HG02885 (cell line): Measurements from ENCODE around the gene EIF4B.

Experiments
- ATAC-seq: cut with Tn5 transposase; IDR thresholded peaks from one replicate; pipeline ENCODE4 v1.9.1; 2021; ENCODE audit warnings: mild to moderate bottlenecking; ENCODE audit not compliant: unreplicated experiment, poor library complexity

The EIF4B gene

DNA sequence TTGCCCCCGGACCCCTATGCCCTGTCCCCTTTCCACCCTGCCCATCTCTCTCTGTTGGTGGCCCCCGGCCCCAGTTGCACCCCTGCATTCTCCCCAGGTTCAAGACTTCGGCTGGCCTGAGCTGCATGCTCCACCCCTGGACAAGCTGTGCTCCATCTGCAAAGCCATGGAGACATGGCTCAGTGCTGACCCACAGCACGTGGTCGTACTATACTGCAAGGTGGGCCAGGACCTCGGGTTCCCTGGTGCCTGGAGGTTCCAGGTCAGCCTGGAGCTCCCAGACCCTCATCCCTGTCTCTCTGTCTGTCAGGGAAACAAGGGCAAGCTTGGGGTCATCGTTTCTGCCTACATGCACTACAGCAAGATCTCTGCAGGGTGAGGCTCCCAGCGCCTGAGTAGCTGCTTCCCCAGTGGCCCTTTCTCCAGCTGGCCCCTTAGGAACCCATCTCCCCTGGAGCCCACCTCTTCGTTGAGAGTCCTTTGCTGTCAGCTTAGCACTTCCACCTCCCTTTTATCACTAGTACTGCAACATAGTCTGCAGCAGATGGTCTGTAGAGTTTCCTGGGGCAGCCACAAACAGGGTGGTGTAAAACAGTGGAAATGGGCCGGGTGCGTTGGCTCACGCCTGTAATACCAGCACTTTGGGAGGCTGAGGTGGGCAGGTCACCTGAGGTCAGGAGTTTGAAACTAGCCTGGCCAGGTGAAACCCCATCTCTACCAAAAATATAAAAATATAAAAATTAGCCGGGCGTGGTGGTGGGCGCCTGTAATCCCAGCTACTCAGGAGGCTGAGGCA lies 49.4 kb downstream of the EIF4B start:
- no peak for ATAC-seq

- ATAC-seq: no peak
Observed at GRCh38 chr12:53056296-53056695, 50.0 kb downstream of the EIF4B start.

- ATAC-seq: no peak
Observed at GRCh38 chr12:53056901-53057300, 50.6 kb downstream of the EIF4B start.

DNA sequence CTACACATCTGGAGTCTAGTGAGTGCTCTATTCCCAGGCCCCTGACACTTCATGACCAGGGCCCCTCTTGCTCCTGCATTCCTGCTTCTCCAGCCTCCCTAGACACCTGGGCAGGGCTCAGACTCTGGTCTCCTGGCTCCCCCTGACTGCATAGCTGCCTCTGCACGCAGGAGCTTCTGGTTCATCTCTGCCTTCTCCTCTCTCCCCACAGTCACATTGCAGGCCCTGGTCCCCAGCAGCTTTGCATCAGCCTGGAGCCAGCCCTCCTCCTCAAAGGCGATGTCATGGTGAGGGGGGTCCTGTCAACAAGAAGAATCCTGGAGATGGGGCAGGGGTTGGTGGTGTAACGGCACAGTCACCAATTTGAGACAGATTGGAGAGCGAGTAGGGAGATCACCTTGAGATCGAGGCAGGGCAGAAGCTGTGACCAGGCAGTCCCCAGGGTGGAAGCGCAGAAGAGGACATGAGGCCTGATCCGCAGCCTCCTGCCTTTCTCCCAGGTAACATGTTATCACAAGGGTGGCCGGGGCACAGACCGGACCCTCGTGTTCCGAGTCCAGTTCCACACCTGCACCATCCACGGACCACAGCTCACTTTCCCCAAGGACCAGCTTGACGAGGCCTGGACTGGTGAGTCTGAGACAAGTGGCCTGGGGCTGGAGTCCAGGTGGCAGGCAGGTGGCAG lies 51.7 kb downstream of the EIF4B start:
- ATAC-seq: no peak

GRCh38 chr12:53058674-53059433 lies 52.6 kb downstream of the EIF4B start:
- ATAC-seq: no peak

DNA sequence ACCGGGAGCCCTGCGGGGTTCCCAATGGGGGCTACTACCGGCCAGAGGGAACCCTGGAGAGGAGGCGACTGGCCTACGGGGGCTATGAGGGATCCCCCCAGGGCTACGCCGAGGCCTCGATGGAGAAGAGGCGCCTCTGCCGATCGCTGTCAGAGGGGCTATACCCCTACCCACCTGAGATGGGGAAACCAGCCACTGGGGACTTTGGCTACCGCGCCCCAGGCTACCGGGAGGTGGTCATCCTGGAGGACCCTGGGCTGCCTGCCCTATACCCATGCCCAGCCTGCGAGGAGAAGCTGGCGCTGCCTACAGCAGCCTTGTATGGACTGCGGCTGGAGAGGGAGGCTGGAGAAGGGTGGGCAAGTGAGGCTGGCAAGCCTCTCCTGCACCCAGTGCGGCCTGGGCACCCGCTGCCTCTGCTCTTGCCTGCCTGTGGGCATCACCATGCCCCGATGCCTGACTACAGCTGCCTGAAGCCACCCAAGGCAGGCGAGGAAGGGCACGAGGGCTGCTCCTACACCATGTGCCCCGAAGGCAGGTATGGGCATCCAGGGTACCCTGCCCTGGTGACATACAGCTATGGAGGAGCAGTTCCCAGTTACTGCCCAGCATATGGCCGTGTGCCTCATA lies 53.3 kb downstream of the EIF4B start:
- ATAC-seq: no peak

DNA sequence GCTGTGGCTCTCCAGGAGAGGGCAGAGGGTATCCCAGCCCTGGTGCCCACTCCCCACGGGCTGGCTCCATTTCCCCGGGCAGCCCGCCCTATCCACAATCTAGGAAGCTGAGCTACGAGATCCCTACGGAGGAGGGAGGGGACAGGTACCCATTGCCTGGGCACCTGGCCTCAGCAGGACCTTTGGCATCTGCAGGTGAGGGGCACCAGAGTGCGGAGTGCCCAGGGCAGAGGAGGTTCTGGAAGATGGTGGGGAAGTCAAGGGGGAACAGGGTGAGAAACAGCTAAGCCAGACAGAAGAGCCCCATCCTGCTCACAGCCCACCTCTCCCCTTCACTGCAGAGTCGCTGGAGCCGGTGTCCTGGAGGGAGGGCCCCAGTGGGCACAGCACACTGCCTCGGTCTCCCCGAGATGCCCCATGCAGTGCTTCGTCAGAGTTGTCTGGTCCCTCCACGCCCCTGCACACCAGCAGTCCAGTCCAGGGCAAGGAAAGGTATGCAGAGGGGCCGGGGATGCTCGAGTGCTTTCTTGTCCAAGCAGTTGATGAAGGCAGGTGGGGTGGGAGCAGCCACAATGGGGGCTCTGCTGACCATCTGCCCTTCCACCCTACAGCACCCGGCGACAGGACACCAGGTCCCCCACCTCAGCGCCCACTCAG lies 53.9 kb downstream of the EIF4B start:
- ATAC-seq: no peak

DNA sequence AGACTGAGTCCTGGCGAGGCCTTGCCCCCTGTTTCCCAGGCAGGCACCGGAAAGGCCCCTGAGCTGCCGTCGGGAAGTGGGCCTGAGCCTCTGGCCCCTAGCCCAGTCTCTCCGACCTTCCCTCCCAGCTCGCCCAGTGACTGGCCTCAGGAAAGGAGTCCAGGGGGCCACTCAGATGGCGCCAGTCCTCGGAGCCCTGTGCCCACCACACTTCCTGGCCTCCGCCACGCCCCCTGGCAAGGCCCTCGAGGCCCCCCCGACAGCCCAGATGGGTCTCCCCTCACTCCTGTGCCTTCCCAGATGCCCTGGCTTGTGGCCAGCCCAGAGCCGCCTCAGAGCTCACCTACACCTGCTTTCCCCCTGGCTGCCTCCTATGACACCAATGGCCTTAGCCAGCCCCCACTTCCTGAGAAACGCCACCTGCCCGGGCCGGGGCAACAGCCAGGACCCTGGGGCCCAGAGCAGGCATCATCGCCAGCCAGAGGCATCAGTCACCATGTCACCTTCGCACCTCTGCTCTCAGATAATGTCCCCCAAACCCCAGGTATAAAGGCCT lies 54.5 kb downstream of the EIF4B start:
- ATAC-seq: no peak

- ATAC-seq: no peak
Observed at GRCh38 chr12:53061404-53062010, 55.3 kb downstream of the EIF4B start.

DNA sequence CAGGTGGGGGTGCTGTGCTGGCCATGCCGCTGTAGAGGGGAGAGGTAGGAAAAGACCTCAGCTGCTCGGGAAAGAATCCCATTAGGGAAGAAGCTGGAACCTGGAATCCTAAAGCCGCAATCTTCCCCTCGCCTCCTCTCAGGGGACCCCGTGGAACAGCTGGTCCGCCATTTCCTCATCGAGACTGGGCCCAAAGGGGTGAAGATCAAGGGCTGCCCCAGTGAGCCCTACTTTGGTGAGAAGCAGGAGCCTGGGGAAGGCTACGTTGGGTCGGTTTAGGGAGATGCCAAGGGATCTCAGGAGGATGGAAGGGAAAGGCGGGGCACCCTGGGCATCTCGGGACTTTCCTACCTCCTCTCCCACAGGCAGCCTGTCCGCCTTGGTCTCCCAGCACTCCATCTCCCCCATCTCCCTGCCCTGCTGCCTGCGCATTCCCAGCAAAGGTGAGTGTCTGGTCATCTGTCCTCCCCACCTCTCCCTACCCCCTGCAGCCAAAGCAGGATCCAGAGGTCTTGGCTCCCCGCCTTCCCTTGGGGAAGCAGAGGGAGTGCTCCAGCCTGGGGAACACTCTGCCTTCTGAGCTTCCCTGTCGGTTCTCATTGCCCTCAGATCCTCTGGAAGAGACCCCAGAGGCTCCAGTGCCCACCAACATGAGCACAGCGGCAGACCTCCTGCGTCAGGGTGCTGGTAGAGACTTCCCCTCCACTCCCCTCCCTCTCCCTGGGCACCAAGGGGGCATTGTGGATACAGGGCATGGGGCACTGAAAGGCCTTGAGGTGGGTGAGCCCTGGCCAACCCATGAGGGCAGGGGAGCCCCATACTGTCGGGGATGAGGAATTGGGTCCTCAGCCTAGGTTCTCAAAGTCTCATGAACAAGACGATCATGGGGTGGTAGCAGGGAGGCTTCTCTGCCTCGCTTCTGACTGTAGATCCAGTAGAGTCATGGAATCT lies 56.0 kb downstream of the EIF4B start:
- no peak for ATAC-seq

GRCh38 chr12:53062977-53063707 lies 56.9 kb downstream of the EIF4B start:
- no peak for ATAC-seq

DNA sequence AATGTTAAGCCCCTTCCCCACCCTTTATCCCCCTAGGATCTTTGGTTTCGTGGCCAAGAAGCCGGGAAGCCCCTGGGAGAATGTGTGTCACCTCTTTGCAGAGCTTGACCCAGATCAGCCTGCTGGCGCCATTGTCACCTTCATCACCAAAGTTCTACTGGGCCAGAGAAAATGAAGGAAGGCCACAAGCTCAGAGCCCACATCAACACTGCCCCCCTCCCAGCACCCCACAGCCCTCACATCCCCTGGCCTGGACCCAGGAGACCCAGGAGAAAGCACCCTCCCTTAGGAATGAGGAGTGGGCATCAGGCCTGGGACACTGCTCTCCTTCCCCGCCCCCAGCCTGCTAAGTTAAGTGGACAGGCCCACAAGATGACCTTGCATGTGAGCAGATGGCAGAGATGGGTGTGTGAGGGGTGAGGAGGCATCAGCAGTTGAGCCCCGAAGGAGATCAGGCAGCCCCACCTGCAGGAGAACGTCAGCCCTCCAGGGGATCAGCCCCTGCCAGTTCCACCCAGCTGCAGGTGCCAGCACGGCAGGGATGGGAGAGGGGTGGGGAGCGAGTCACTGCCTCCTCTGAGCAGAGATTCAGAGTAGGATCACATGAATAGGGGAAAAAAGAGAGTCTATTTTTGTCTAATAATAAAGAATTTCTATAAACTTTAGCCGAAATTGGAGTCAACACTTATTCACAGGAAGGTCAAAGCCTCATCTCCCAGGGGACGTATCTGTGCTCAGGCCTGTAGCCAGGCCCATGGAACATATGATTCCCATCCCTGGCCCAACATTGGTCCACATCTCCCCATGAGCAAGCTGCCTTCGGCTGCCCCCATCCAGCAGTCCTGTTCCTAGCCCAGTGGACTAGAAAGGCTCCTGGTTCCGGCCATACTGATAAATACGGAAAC lies 57.7 kb downstream of the EIF4B start:
- no peak for ATAC-seq

DNA sequence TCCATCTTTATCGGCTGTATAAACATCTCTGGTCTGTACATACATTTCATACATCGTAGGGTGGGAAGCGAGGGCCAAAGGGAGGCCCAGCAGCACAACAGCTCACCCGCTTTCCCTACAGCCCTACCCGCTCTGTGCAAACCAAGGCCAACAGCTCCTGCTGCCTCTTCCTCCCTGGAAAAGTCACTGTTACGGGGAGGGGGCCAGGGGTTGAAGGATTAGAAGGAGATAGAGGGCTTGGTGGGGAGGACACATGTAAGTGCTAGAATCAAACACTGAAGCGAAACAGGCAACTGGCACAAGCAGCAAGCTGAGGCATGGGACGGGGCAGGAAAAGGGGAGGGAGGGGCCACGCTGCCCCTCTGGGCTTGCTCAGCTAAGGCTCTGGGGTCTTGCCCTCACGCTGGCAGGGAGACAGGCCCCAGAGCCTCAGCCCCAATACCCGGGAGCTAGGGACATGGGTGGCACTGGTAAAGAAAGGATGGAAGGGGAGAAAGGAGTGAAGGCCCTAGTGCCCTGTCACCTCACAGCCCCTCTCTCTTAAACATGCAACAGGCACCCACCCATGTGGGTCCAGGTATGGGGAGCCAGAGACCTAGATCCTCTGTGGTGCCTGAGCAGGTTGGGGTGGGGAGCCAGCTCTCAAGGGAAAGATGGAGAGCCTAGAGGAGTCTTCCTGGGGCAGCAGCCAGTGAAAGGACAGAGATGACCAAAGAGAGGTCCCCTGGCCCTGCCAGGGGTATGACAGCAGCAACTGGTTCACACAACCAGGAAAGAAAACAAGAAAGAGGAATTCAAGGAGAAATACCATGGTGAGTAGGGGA lies 58.6 kb downstream of the EIF4B start:
- ATAC-seq: no peak

- no peak for ATAC-seq
Observed at GRCh38 chr12:53065470-53065869, 59.2 kb downstream of the EIF4B start.

GRCh38 chr12:53065975-53066931 lies 60.0 kb downstream of the EIF4B start:
- ATAC-seq: no peak
